Endothelial cell of umbilical vein (primary cell): ENCODE results near the gene KDSR.

Experiments
- CTCF ChIP-seq, 2 donors: IDR thresholded peaks; 1 replicate in 1 of 2; 2 replicates in 1 of 2; pipeline ENCODE4 v1.5.1; 2011; ENCODE audit warnings: low read length in 2 of 2, mild to moderate bottlenecking in 2 of 2, moderate library complexity in 2 of 2, control low read depth in 1 of 2, inconsistent platforms in 1 of 2, low read depth in 1 of 2; ENCODE audit not compliant: insufficient read depth in 1 of 2; ENCODE audit errors: extremely low read depth in 1 of 2
- EZH2 ChIP-seq: IDR thresholded peaks from 2 replicates; pipeline ENCODE4 v1.6.1; 2012; ENCODE audit warnings: borderline replicate concordance, low read depth, mild to moderate bottlenecking, moderate library complexity, low read length, inconsistent platforms; ENCODE audit not compliant: severe bottlenecking
- MAX ChIP-seq: IDR thresholded peaks from 2 replicates; pipeline ENCODE4 v1.6.1; 2011; ENCODE audit not compliant: insufficient read depth, insufficient read length
- MYC ChIP-seq: IDR thresholded peaks from one replicate; pipeline ENCODE4 v1.6.1; 2011; ENCODE audit warnings: mild to moderate bottlenecking, low read depth, low read length
- POLR2A ChIP-seq: IDR thresholded peaks from 2 replicates; pipeline ENCODE4 v1.6.1; 2012; ENCODE audit warnings: low read depth, mild to moderate bottlenecking, control low read depth, low read length
- POLR2AphosphoS5 ChIP-seq: IDR thresholded peaks from 2 replicates; pipeline ENCODE4 v1.6.1; 2012; ENCODE audit warnings: low read depth, mild to moderate bottlenecking, control low read depth, low read length, moderate library complexity; ENCODE audit not compliant: insufficient read depth

DNA sequence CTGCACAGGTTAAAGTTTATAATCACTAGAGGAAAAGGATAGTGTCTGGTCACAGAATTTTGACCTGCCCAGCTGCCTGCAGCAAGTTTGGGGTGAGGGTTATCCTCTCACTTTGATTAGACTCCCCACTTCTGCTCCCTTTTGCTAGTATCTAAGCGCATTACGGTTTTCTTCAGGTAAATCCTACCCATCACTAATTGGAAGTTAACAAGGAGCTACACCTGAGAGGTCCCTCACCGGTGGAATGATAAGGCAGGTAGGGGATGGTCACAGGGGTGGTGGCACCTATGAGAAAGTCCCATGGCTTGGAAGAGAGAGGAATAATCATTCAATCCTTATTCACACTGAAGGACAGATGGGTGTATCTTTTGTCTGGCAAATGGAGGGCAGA lies 55.0 kb downstream of the KDSR start:
- TF ChIP-seq POLR2A (no peak), CTCF (IDR thresholded peaks at IDR 0.05; ENCODE audit: extremely low read depth in 1 of 2, insufficient read depth in 1 of 2, low read depth in 1 of 2, low read length in 2 of 2) (no peak), EZH2 (no peak), MAX (no peak), POLR2AphosphoS5 (no peak), MYC (no peak)
